ENCODE data around the gene OSBPL9. TPM values are rescaled to one million over a fixed set of nuclear protein-coding genes. Genes with fewer than 3 reads are reported as not detected.

The OSBPL9 gene
- total RNA-seq, 1 experiment from 2014 or later, result 52.6 TPM

GRCh38 chr1:51717842-51718241 is 101.0 kb downstream of the OSBPL9 start:
- ChIA-PET CTCF (no interaction called here), RAD21 (ENCODE audit: low non-redundant PET in 1 of 2, low total read pairs in 2 of 2, uncharacterized antibody in 2 of 2, unreplicated experiment in 2 of 2) (no interaction called here), POLR2A (no interaction called here)
- Histone ChIP-seq H3K36me3 (ENCODE audit: control insufficient read depth in 1 of 2, insufficient read depth in 2 of 2, low read length in 2 of 2) (no peaks in the 10 kb centered on the region), H3K79me2 (ENCODE audit: insufficient read depth, low read length) (no peaks in the 10 kb centered on the region), H3K9ac (ENCODE audit: low read length) (no peak overlapping the region), H4K20me1 (ENCODE audit: insufficient read depth) (no peaks in the 10 kb centered on the region), H3K4me2 (ENCODE audit: low read length) (no peak overlapping the region), H3K27me3 (ENCODE audit: insufficient read depth, low read length) (no peaks in the 10 kb centered on the region), H3K4me3 (replicated peaks in 1 of 2; ENCODE audit: low read depth in 1 of 2, low read length in 2 of 2) (no peak overlapping the region), H3K4me1 (ENCODE audit: control insufficient read depth in 1 of 2, insufficient read depth in 2 of 2, low read length in 2 of 2) (no peaks in the 10 kb centered on the region), H2AFZ (ENCODE audit: low read depth, low read length, poor library complexity, severe bottlenecking) (no peak overlapping the region), H3K27ac (ENCODE audit: low read depth, low read length) (no peak overlapping the region), H3K9me2 (ENCODE audit: insufficient read depth) (no peaks in the 10 kb centered on the region), H3K9me3 (ENCODE audit: control insufficient read depth in 1 of 2, insufficient read depth in 1 of 2, low read depth in 1 of 2, low read length in 2 of 2) (no peaks in the 10 kb centered on the region)
- intact Hi-C loops (cut with micrococcal nuclease), result no loop called here
- ATAC-seq (no peak), DNase-seq (ENCODE audit: low read depth, low spot score) (no peak)
- no TSS peak for BruUV-seq (replicated peaks)
- TF ChIP-seq EZH2 (IDR thresholded peaks at IDR 0.05) (no peak), ATF3 (IDR thresholded peaks at IDR 0.05) (no peak), ZBTB33 (IDR thresholded peaks at IDR 0.05; ENCODE audit: extremely low read depth, insufficient replicate concordance, low read length) (no peak), MAX (IDR thresholded peaks at IDR 0.05) (no peak), REST (IDR thresholded peaks at IDR 0.05; ENCODE audit: low read depth) (no peak), ZFX (IDR thresholded peaks at IDR 0.05) (no peak), EZH2phosphoT487 (IDR thresholded peaks at IDR 0.05; ENCODE audit: borderline replicate concordance) (no peak)
